ENCODE data around the gene RANBP9. TPM values are rescaled to one million over a fixed set of nuclear protein-coding genes. Genes with fewer than 3 reads are reported as not detected.
A peak's percentile ranks its signal among the peaks of the same experiment; 100 is the strongest.

RANBP9 gene
- total and polyA plus RNA-seq, 2 of the 13 experiments (the other 11 are each of a cell fraction or from before 2014, with no cell fraction given), result 26.6 to 30.6 TPM

- TF ChIP-seq MYPOP (CRISPR knock-in tag; IDR thresholded peaks at IDR 0.05) (peak; percentile 44; the same call in 1 of the 2 replicates), SRSF1 (optimal IDR thresholded peaks at IDR 0.05; ENCODE audit: low read depth, low read length) (no peak), ZNF792 (CRISPR knock-in tag; IDR thresholded peaks at IDR 0.05) (0 out of 2 replicates have a peak, but pooled peaks have one; percentile 20), POGZ (CRISPR knock-in tag; IDR thresholded peaks at IDR 0.05) (peak; percentile 63), ATF7 (IDR thresholded peaks at IDR 0.05) (peak; percentile 83), ATF7 (CRISPR knock-in tag; IDR thresholded peaks at IDR 0.05) (no peak), HMGXB3 (CRISPR knock-in tag; IDR thresholded peaks at IDR 0.05; ENCODE audit: borderline replicate concordance) (peak; percentile 12; the same call in 1 of the 2 replicates), ZNF124 (CRISPR knock-in tag; IDR thresholded peaks at IDR 0.05) (peak; percentile 10; the same call in 1 of the 2 replicates), SAP130 (CRISPR knock-in tag; IDR thresholded peaks at IDR 0.05; ENCODE audit: low read depth) (peak; percentile 38), THAP11 (CRISPR knock-in tag; IDR thresholded peaks at IDR 0.05) (0 out of 2 replicates have a peak, but pooled peaks have one; percentile 5), CBX5 (CRISPR knock-in tag; IDR thresholded peaks at IDR 0.05; ENCODE audit: borderline replicate concordance) (no peak), ZNF570 (CRISPR knock-in tag; IDR thresholded peaks at IDR 0.05; ENCODE audit: borderline replicate concordance) (no peak), HOXA9 (CRISPR knock-in tag; IDR thresholded peaks at IDR 0.05; ENCODE audit: borderline replicate concordance) (no peak), ZNF292 (CRISPR knock-in tag; IDR thresholded peaks at IDR 0.05; ENCODE audit: borderline replicate concordance, low read depth) (peak; percentile 15; the same call in 1 of the 2 replicates), ELF3 (CRISPR knock-in tag; IDR thresholded peaks at IDR 0.05) (no peak), CREBL2 (CRISPR knock-in tag; IDR thresholded peaks at IDR 0.05; ENCODE audit: borderline replicate concordance) (no peak), FOXA1 (IDR thresholded peaks at IDR 0.05) (no peak), FOXA1 (CRISPR knock-in tag; IDR thresholded peaks at IDR 0.05) (0 out of 2 replicates have a peak, but pooled peaks have one; percentile 6), KAT7 (CRISPR knock-in tag; IDR thresholded peaks at IDR 0.05; ENCODE audit: borderline replicate concordance) (0 out of 2 replicates have a peak, but pooled peaks have one; percentile 18), KDM1A (CRISPR knock-in tag; IDR thresholded peaks at IDR 0.05) (peak; percentile 25; the same call in 1 of the 2 replicates), NCOR1 (IDR thresholded peaks at IDR 0.05; ENCODE audit: borderline replicate concordance, low read length) (peak; percentile 71; the same call in 1 of the 2 replicates)
- TF ChIP-seq, protein P1, sequence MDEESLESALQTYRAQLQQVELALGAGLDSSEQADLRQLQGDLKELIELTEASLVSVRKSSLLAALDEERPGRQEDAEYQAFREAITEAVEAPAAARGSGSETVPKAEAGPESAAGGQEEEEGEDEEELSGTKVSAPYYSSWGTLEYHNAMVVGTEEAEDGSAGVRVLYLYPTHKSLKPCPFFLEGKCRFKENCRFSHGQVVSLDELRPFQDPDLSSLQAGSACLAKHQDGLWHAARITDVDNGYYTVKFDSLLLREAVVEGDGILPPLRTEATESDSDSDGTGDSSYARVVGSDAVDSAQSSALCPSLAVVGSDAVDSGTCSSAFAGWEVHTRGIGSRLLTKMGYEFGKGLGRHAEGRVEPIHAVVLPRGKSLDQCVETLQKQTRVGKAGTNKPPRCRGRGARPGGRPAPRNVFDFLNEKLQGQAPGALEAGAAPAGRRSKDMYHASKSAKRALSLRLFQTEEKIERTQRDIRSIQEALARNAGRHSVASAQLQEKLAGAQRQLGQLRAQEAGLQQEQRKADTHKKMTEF (CRISPR knock-in tag; IDR thresholded peaks at IDR 0.05), result 0 out of 2 replicates have a peak, but pooled peaks have one; percentile 29
These were observed 33.8 kb downstream of the RANBP9 start (continued) for GRCh38 chr6:13677878-13678254.
